GM12872 (cell line): Measurements from ENCODE around the gene UBAC1.

Experiments used
- CTCF ChIP-seq: IDR thresholded peaks from 3 replicates; pipeline ENCODE4 v1.5.1; 2011; ENCODE audit warnings: low read depth, mild to moderate bottlenecking, low read length, moderate library complexity; ENCODE audit not compliant: insufficient read depth

UBAC1 gene

GRCh38 chr9:135924628-135925338, 36.4 kb downstream of the UBAC1 start:
- no peak for TF ChIP-seq CTCF

- no peak for TF ChIP-seq CTCF
Observed at GRCh38 chr9:135923508-135923907, 37.7 kb downstream of the UBAC1 start.

- TF ChIP-seq CTCF = no peak
Observed at GRCh38 chr9:135921749-135922310, 39.3 kb downstream of the UBAC1 start.

- TF ChIP-seq CTCF = no peak
Observed at GRCh38 chr9:135920973-135921585, 40.1 kb downstream of the UBAC1 start.

GRCh38 chr9:135920256-135920930, 40.8 kb downstream of the UBAC1 start:
- no peak for TF ChIP-seq CTCF

- TF ChIP-seq CTCF = no peak
Observed at GRCh38 chr9:135919318-135919890, 41.8 kb downstream of the UBAC1 start.

- no peak for TF ChIP-seq CTCF
Observed at GRCh38 chr9:135914921-135915320, 46.3 kb downstream of the UBAC1 start.
